CD4-positive, alpha-beta T cell treated with Interleukin-6 at 100 ng/mL for 8 hours (primary cell): ENCODE data around the gene IL13RA2.

ENCODE experiments used
- DNase-seq: peaks from one replicate; pipeline ENCODE4 v3.0.0-alpha.2; 2020; ENCODE audit warnings: mixed read lengths, low spot score

Gene IL13RA2

DNA sequence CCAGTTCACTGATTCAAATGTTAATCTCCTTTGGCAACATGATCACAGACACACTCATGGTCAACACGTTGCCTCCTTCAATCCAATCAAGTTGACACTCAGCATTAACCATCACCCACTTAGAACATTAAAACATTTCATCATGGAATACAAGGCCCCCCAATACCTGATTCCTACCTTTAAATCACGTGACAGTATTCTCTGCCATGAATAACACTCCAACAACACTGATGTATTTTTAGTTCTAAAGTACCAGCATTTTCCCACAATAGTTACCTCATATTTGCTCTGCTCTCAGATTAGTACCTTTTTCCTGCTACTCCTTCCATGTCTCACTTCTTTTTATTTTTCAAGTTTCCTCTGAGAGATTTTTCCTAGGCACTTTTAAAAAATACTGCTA is 19.6 kb downstream of the IL13RA2 start:
- DNase-seq = no peak

GRCh38 chrX:114985967-114986592 is 31.3 kb downstream of the IL13RA2 start:
- no peak for DNase-seq

GRCh38 chrX:114976292-114976691 is 41.1 kb downstream of the IL13RA2 start:
- no peak for DNase-seq

- no peak for DNase-seq
These were observed 44.4 kb downstream of the IL13RA2 start for GRCh38 chrX:114973013-114973412.

DNA sequence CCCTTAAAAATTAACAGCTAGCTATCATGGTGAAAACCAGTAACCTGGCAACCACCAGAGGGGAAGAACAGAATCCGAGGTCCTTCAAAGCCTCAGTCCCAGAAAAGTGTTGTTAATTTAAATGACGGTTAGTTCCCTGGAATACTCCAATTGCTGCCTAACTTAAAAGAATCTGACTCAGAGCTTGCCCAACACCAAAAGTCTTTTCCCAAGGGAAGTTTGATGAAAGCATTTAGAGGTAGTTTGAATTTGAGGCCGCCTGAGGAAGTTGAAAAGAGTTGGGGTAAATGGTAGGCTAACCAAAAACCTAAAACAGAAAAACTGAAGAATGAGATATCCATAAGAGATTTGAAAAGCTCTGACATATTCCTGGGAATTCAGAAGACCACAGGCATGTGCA is 46.6 kb downstream of the IL13RA2 start:
- DNase-seq = no peak

DNA sequence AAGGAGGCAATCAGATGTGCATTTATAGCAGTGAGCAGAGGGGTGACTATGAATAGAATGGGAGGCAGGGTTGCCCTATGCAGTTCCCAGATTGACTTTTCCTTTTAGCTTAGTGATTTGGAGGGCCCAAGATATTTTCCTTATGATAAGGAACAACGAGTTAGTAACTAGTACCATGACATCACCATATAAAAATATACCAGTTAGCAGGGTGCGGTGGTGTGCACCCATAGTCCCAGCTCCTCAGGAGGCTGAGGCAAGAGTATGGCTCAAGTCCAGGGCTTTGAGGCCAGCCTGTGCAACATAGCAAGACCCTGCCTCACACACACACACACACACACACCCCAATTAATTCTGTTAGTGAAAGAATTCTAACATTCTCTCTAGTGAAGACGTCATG is 53.0 kb downstream of the IL13RA2 start:
- no peak for DNase-seq

- DNase-seq = no peak
These were observed 55.2 kb downstream of the IL13RA2 start for GRCh38 chrX:114962209-114962608.

DNA sequence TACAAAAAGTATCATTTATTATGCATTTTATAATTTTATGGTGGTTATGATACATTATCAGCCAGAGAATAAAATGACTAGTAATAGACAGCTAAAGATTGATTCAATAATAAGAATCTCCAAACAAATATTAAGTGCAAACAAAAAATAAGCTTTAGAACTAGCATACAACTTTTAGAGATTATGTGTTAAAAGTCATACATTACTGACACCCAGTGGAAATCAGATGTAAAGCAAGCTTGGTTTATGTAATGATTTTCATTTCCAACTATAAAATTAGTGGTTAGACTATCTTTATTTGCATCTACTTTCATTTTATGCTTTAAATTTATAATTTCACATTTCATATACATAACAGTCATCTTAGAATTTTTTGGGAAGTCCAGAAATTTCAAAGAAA is 57.7 kb downstream of the IL13RA2 start:
- DNase-seq = no peak
